B cell (primary cell): ENCODE data around the gene OR6B2. TPM values are rescaled to one million over a fixed set of nuclear protein-coding genes. Genes with fewer than 3 reads are reported as not detected.

Source experiments
- ATAC-seq: fragments of 200-7000 bp; cut with Tn5 transposase; one replicate; pipeline ENCODE4 v1.10.0; 2021; ENCODE audit warnings: low read depth, mild to moderate bottlenecking, moderate number of reproducible peaks, moderate library complexity
- CTCF ChIA-PET: fragments of 350-600 bp; sonication (Branson Sonifier 250); formaldehyde crosslinking; loops from one replicate; lab custom pipeline; 2021; ENCODE audit warnings: antibody characterized with exemption, inconsistent platforms; lab: Charles Lee
- POLR2A ChIA-PET: fragments of 350-600 bp; sonication (Branson Sonifier 250); formaldehyde crosslinking; loops from one replicate; lab custom pipeline; 2021; ENCODE audit warnings: antibody characterized with exemption; lab: Charles Lee
- DNase-seq: peaks from one replicate; pipeline ENCODE4 v3.0.0; 2013
- H2AFZ ChIP-seq: 2 replicates; pipeline ENCODE4 v1.6.1; 2012; ENCODE audit warnings: mild to moderate bottlenecking, low read depth, low read length; ENCODE audit not compliant: insufficient read depth, poor library complexity, severe bottlenecking
- H3K27ac ChIP-seq, 2 donors: 1 replicate in 1 of 2; 2 replicates in 1 of 2; pipeline ENCODE4 v1.5.1; 2012 to 2013; ENCODE audit warnings: low read length in 2 of 2, mild to moderate bottlenecking in 2 of 2, moderate library complexity in 1 of 2
- H3K27me3 ChIP-seq, 4 experiments: fragments of 200-600 bp in 1 of 4; sonication (generic) in 1 of 4; replicated peaks in 1 of 4; 1 replicate in 2 of 4; 2 replicates in 2 of 4; pipeline versions ENCODE4 v1.6.1 to v1.7.0; 2013 to 2016; ENCODE audit warnings: low read length in 3 of 4, mild to moderate bottlenecking in 2 of 4, mixed read lengths in 1 of 4, moderate library complexity in 1 of 4; ENCODE audit not compliant: insufficient read depth in 4 of 4, control insufficient read depth in 3 of 4; ENCODE audit errors: control extremely low read depth in 1 of 4
- H3K36me3 ChIP-seq, 2 experiments: replicated peaks in 1 of 2; 1 replicate in 1 of 2; 2 replicates in 1 of 2; pipeline versions ENCODE4 v1.6.1 to v1.7.1; 2013; ENCODE audit warnings: low read length in 1 of 2; ENCODE audit not compliant: insufficient read depth in 2 of 2, control insufficient read depth in 1 of 2; ENCODE audit errors: control extremely low read depth in 1 of 2, extremely low read depth in 1 of 2
- H3K4me1 ChIP-seq, 2 donors: fragments of 200-600 bp in 1 of 2; sonication (generic) in 1 of 2; 1 replicate in 1 of 2; 2 replicates in 1 of 2; pipeline versions ENCODE4 v1.5.1 to v1.6.1; 2013 to 2017; ENCODE audit warnings: low read length in 2 of 2; ENCODE audit not compliant: control insufficient read depth in 2 of 2, insufficient read depth in 2 of 2
- H3K4me2 ChIP-seq: replicated peaks from 2 replicates; pipeline ENCODE3; 2012; ENCODE audit warnings: mild to moderate bottlenecking, low read depth, low read length; ENCODE audit not compliant: poor library complexity, severe bottlenecking
- H3K4me3 ChIP-seq, 5 experiments: fragments of 200-600 bp in 1 of 5; sonication (generic) in 1 of 5; 1 replicate in 3 of 5; 2 replicates in 2 of 5; pipeline versions ENCODE4 v1.5.1 to v1.7.0; 2011 to 2016; ENCODE audit warnings: low read length in 4 of 5, mild to moderate bottlenecking in 4 of 5, low read depth in 2 of 5, control low read depth in 1 of 5, moderate library complexity in 1 of 5; ENCODE audit not compliant: insufficient read depth in 1 of 5; ENCODE audit errors: control extremely low read depth in 1 of 5, extremely low read depth in 1 of 5
- H3K79me2 ChIP-seq: fragments of 200-600 bp; sonication (generic); one replicate; pipeline ENCODE4 v1.6.0; 2016; ENCODE audit warnings: low read length; ENCODE audit not compliant: control insufficient read depth, insufficient read depth
- H3K9ac ChIP-seq: fragments of 200-600 bp; sonication (generic); 2 replicates; pipeline ENCODE4 v1.6.1; 2017; ENCODE audit warnings: mild to moderate bottlenecking, low read length, moderate library complexity
- H3K9me3 ChIP-seq, 3 donors: one replicate each; pipeline versions ENCODE4 v1.6.1 to v1.7.1; 2013; ENCODE audit warnings: low read length in 2 of 3; ENCODE audit not compliant: control insufficient read depth in 2 of 3, insufficient read depth in 1 of 3; ENCODE audit errors: control extremely low read depth in 1 of 3
- H4K20me1 ChIP-seq: 2 replicates; pipeline ENCODE4 v1.6.0; 2012; ENCODE audit warnings: mild to moderate bottlenecking, low read length; ENCODE audit not compliant: insufficient read depth, control insufficient read depth, poor library complexity, severe bottlenecking
- H3K27ac Mint-ChIP-seq: one replicate; pipeline ENCODE4 v1.8.0; 2021; ENCODE audit warnings: mixed read lengths
- H3K27me3 Mint-ChIP-seq: one replicate; pipeline ENCODE4 v1.8.0; 2021; ENCODE audit warnings: mixed read lengths
- H3K4me1 Mint-ChIP-seq: one replicate; pipeline ENCODE4 v1.8.0; 2021; ENCODE audit warnings: mixed read lengths
- H3K4me3 Mint-ChIP-seq: one replicate; pipeline ENCODE4 v1.8.0; 2021; ENCODE audit warnings: mixed read lengths
- H3K9me3 Mint-ChIP-seq: one replicate; pipeline ENCODE4 v1.8.0; 2022; ENCODE audit warnings: mixed read lengths; ENCODE audit not compliant: insufficient read depth
- CTCF ChIP-seq: fragments of 200-600 bp; IDR thresholded peaks from one replicate; pipeline ENCODE4 v1.8.0; 2022; ENCODE audit warnings: antibody characterized with exemption, mild to moderate bottlenecking
- EZH2 ChIP-seq: IDR thresholded peaks from 2 replicates; pipeline ENCODE4 v1.6.1; 2012; ENCODE audit warnings: borderline replicate concordance, low read depth, mild to moderate bottlenecking, moderate library complexity, low read length; ENCODE audit not compliant: insufficient read depth, poor library complexity, severe bottlenecking
- WGBS: methylation state at CpG from one replicate; pipeline ENCODE4 v1.1.5; 2013; ENCODE audit warnings: missing lambda C conversion rate; ENCODE audit not compliant: insufficient coverage; 5-methylcytosine and 5-hydroxymethylcytosine counted together
- intact Hi-C: fragments of 100-400 bp; cut with micrococcal nuclease; formaldehyde crosslinking; loops from one replicate; pipeline ENCODE4 v1.10.0; 2022
- polyA plus RNA-seq: library from polyadenylated mRNA; depleted of rRNA; stranded (reverse); fragments of >200 nt; gene quantifications from 2 replicates; pipeline ENCODE4 v1.2.3, GENCODE V29; 2012
- total RNA-seq, 2 donors: library from RNA; stranded (reverse); fragments of 120-200 nt in 1 of 2; gene quantifications; 1 replicate in 1 of 2; 2 replicates in 1 of 2; pipeline versions ENCODE4 v1.2.3 to v1.2.4, GENCODE V29; 2013 to 2022

OR6B2 gene
- total and polyA plus RNA-seq, 2 donors (not counting 1 experiment from before 2014, with no cell fraction given): not detected

- intact Hi-C loops: no loop called here
- H3K36me3 ChIP-seq: peaks cover 0 to 70% of the 10 kb centered on the region in 2 experiments
- POLR2A ChIA-PET: no interaction called here
- 66% methylated on average over 14 of the region's 16 CpGs for WGBS
- TF ChIP-seq CTCF (no peak), EZH2 (no peak)
- peaks cover 0 to 5% (median 2%) of the 10 kb centered on the region in 3 donors for H3K9me3 ChIP-seq
- CTCF ChIA-PET: no interaction called here
- H3K27ac ChIP-seq: no peak overlapping the region
- H4K20me1 ChIP-seq: peaks cover 7% of the 10 kb centered on the region
- no peak overlapping the region for H3K27ac Mint-ChIP-seq
- H3K27me3 ChIP-seq: no peaks in the 10 kb centered on the region
- no peaks in the 10 kb centered on the region for H3K27me3 Mint-ChIP-seq
- H2AFZ ChIP-seq: no peak overlapping the region
- H3K4me3 ChIP-seq: no peak overlapping the region
- DNase-seq (no peak), ATAC-seq (no peak)
- H3K4me1 Mint-ChIP-seq: peaks cover 3% of the 10 kb centered on the region
- H3K79me2 ChIP-seq: peaks cover 13% of the 10 kb centered on the region
- H3K9me3 Mint-ChIP-seq: peaks cover 3% of the 10 kb centered on the region
- no peak overlapping the region for H3K9ac ChIP-seq
- H3K4me1 ChIP-seq: no peaks in the 10 kb centered on the region
- H3K4me2 ChIP-seq: no peak overlapping the region
- no peak overlapping the region for H3K4me3 Mint-ChIP-seq
Measured at GRCh38 chr2:239984421-239985194, 45.6 kb downstream of the OR6B2 start.

GRCh38 chr2:239983004-239983778 lies 47.0 kb downstream of the OR6B2 start:
- Mint-ChIP-seq H3K27me3 (no peaks in the 10 kb centered on the region), H3K27ac (no peak overlapping the region), H3K4me1 (peaks cover 3% of the 10 kb centered on the region), H3K9me3 (peaks cover 3% of the 10 kb centered on the region), H3K4me3 (no peak overlapping the region)
- Histone ChIP-seq H3K9ac (no peak overlapping the region), H3K4me2 (no peak overlapping the region), H3K27me3 (no peaks in the 10 kb centered on the region), H3K79me2 (peaks cover 13% of the 10 kb centered on the region), H3K4me3 (no peak overlapping the region), H3K36me3 (peaks cover 0 to 66% of the 10 kb centered on the region in 2 experiments), H2AFZ (no peak overlapping the region), H3K9me3 (peaks cover 0 to 5% (median 2%) of the 10 kb centered on the region in 3 donors), H3K4me1 (no peaks in the 10 kb centered on the region), H3K27ac (no peak overlapping the region), H4K20me1 (peaks cover 7% of the 10 kb centered on the region)
- CTCF ChIA-PET: no interaction called here
- ATAC-seq: no peak
- TF ChIP-seq EZH2 (no peak), CTCF (no peak)
- no peak for DNase-seq
- POLR2A ChIA-PET: no interaction called here
- WGBS: 77% methylated on average over 7 of the region's 9 CpGs
- intact Hi-C loops: no loop called here
